Kidney (tissue), 14 donors: ENCODE results near the gene CHST5. TPM values are rescaled to one million over a fixed set of nuclear protein-coding genes. Genes with fewer than 3 reads are reported as not detected.
"Not testable (repeated sequence)": the region's sequence is repeated elsewhere in the genome, so short reads cannot be mapped to it uniquely, and the experiment has no call there.

Experiments used
- DNase-seq, 5 donors: peaks; one replicate each; pipeline ENCODE4 v3.0.0-alpha.2; 2013 to 2020
- FAIRE-seq: peaks from 2 replicates; lab custom pipeline; 2012; peaks lifted over from hg19 to GRCh38; lab: Jason Lieb, UNC
- H3K27ac ChIP-seq, 2 donors: one replicate each; pipeline ENCODE4 v1.7.0; 2013; ENCODE audit warnings: low read depth in 2 of 2, low read length in 2 of 2, inconsistent platforms in 1 of 2
- H3K27me3 ChIP-seq: one replicate; pipeline ENCODE4 v1.7.1; 2013; ENCODE audit warnings: low read length, inconsistent platforms; ENCODE audit not compliant: control insufficient read depth, insufficient read depth
- H3K36me3 ChIP-seq, 3 donors: one replicate each; pipeline versions ENCODE4 v1.7.0 to v1.7.1; 2013; ENCODE audit warnings: low read length in 3 of 3, control low read depth in 1 of 3, inconsistent platforms in 1 of 3; ENCODE audit not compliant: insufficient read depth in 3 of 3, control insufficient read depth in 2 of 3
- H3K4me1 ChIP-seq, 3 donors: one replicate each; pipeline versions ENCODE4 v1.7.0 to v1.7.1; 2013; ENCODE audit warnings: low read length in 3 of 3, inconsistent platforms in 1 of 3, low read depth in 1 of 3; ENCODE audit not compliant: control insufficient read depth in 2 of 3, insufficient read depth in 2 of 3
- H3K4me3 ChIP-seq, 3 donors: one replicate each; pipeline versions ENCODE4 v1.7.0 to v1.8.1; 2013; ENCODE audit warnings: low read length in 3 of 3, control low read depth in 1 of 3, inconsistent platforms in 1 of 3
- H3K9ac ChIP-seq, 3 donors: one replicate each; pipeline versions ENCODE4 v1.7.0 to v1.7.1; 2013; ENCODE audit warnings: low read length in 3 of 3, control low read depth in 1 of 3, inconsistent platforms in 1 of 3
- H3K9me3 ChIP-seq, 3 donors: one replicate each; pipeline versions ENCODE4 v1.7.0 to v1.7.1; 2013; ENCODE audit warnings: low read length in 3 of 3, control low read depth in 1 of 3, inconsistent platforms in 1 of 3; ENCODE audit not compliant: control insufficient read depth in 2 of 3, insufficient read depth in 1 of 3
- CTCF ChIP-seq: IDR thresholded peaks from 3 replicates; pipeline ENCODE4 v1.5.1; 2012; ENCODE audit warnings: mild to moderate bottlenecking, moderate library complexity, borderline replicate concordance; ENCODE audit not compliant: insufficient read depth; ENCODE audit errors: extremely low read depth
- intact Hi-C: fragments of 100-400 bp; cut with DNase I; formaldehyde crosslinking; loops from one replicate; pipeline ENCODE4 v1.11.1; 2022
- polyA plus RNA-seq: library from polyadenylated mRNA; stranded (reverse); fragments of 350-450 nt; fragmentation: Illumina TruSeq; extraction: RNeasy Lipid Tissue Mini Kit (QIAGEN cat#74804); gene quantifications from one replicate; pipeline ENCODE4 v1.2.3, GENCODE V29; 2014; ENCODE audit warnings: low read depth, low replicate concordance; ENCODE audit not compliant: insufficient read depth
- total RNA-seq: library from RNA; stranded (reverse); fragmentation: NEBNext Ultra II Directional; extraction: Animal tissue kit (Norgen Biotek cat#: 25700); gene quantifications from one replicate; pipeline ENCODE4 v1.2.1, GENCODE V29; 2021
- donor health status: control.
- donor health status: control.
- donor health status: control.
- donor health status: control.
- donor health status: control.
- donor health status: DM: yes; HTN: yes; CAD: no.
- donor health status: Normal renal cell carcinoma (clear cell type).

CHST5 gene
- total and polyA plus RNA-seq, 2 donors from 2014 or later = 0.13 to 0.28 TPM

GRCh38 chr16:75541236-75541635 is 5.3 kb upstream of the CHST5 start:
- Histone ChIP-seq H3K27me3 (no peaks in the 10 kb centered on the region), H3K36me3 (no peaks in the 10 kb centered on the region), H3K4me1 (no peaks in the 10 kb centered on the region), H3K4me3 (no peak overlapping the region), H3K9me3 (no peaks in the 10 kb centered on the region), H3K27ac (no peak overlapping the region), H3K9ac (no peak overlapping the region)
- no peak for TF ChIP-seq CTCF
- no peak for FAIRE-seq
- intact Hi-C loops = no loop called here
- DNase-seq = no peak

DNA sequence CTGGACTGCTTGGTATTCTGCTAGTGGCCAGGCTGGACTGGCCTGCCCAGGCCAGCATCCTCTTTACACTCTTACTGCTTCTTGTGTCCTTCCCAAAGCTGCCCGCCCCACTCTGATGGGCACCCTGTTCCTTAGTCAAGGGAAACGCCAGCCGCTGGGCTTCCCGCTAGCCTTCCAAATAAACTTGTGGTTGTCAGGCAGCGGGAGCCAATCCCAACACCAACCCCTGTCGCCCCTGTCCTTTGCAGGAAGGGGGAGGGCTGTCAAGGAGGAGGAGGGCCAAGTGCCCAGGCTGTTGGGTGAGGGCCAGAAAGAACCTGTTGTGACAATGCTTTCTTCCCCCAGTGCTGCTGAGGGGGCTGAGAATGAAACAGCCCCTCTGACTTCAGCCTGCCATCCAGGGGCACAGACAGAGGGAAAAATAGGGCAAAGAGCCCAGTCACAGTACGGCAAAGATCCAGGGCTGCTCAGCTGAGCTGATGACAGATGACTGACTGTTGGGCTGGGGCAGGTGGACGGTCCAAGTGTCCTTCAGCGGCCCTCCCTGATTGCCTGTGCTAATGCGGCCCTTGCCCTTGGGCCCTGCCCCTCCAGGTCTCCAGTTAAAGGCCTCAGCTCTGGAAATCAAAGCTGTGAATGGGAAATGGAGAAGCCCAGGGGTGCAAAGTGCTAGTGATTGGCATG is 3.1 kb upstream of the CHST5 start:
- H3K27me3 ChIP-seq, H3K9ac ChIP-seq, H3K27ac ChIP-seq, H3K36me3 ChIP-seq, DNase-seq, H3K4me3 ChIP-seq, H3K9me3 ChIP-seq, H3K4me1 ChIP-seq, FAIRE-seq, intact Hi-C loops: not testable (repeated sequence)

DNA sequence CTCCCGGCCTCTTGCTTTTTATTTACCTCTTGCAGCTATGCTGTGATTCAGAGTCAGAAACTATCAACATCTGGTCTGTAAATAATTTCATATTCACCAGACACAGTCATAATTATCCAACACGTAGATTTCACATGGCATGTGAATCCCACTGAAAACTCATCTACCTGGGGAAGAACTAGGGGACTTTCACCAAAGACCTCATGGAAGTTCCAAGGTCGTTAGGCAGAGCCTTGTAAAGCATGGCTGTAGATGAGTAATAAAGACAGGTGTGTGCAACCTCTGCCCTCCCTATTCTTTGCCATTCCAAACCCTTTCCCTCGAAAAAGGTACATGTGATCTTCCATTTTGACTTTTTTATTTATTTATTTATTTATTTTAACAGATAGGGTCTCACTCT is 1.9 kb upstream of the CHST5 start:
- Histone ChIP-seq H3K27me3 (no peaks in the 10 kb centered on the region), H3K4me3 (no peak overlapping the region), H3K36me3 (no peaks in the 10 kb centered on the region), H3K4me1 (no peaks in the 10 kb centered on the region), H3K9me3 (no peaks in the 10 kb centered on the region), H3K9ac (no peak overlapping the region), H3K27ac (no peak overlapping the region)
- intact Hi-C loops = no loop called here
- DNase-seq (no peak), FAIRE-seq (no peak)
- no peak for TF ChIP-seq CTCF

DNA sequence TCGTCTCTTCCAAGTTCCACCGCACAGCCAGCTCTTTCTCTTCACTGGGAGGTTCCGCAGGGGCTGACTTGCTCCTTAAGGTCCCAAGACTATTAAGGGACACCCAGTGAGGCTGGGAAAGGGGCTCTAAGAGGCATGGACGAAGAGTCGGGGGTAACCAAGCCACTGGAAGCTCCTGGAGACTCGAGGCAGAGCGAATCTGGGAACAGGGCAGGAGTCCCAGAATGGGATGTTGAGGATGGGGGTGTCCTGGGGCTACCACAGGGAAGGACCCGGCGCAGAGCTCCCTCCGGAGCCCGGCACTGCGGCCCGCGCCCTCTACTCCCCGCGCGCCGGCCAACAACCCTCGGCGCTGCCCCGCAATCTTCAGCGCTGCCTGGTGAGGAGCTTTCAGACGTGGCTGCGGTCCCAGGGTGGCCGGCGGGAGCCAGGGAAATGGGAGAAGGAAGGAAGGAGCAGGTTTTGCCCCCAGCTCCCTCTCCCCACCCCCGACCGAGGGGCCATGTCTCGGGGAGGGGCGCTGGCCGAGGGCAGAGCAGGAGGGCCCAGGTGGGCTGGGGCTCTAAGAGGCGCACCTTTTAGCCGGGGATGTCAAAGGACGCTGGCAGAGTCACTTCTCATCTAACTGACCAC is 581 bp downstream of the CHST5 start:
- no peaks in the 10 kb centered on the region for H3K36me3 ChIP-seq
- H3K4me3 ChIP-seq = no peak overlapping the region
- no peak for TF ChIP-seq CTCF
- no peaks in the 10 kb centered on the region for H3K4me1 ChIP-seq
- FAIRE-seq (no peak), DNase-seq (peak in 2 of 5 donors; percentile 19 to 68)
- intact Hi-C loops = no loop called here
- H3K9me3 ChIP-seq = no peaks in the 10 kb centered on the region
- H3K27me3 ChIP-seq = no peaks in the 10 kb centered on the region
- no peak overlapping the region for H3K27ac ChIP-seq
- no peak overlapping the region for H3K9ac ChIP-seq
